ENCODE results near the gene FNIP2.
"Not testable (repeated sequence)": the region's sequence is repeated elsewhere in the genome, so short reads cannot be mapped to it uniquely, and the experiment has no call there.

Gene FNIP2

GRCh38 chr4:158816955-158817354 is 48.1 kb downstream of the FNIP2 start:
- DNase-seq, result no peak

- DNase-seq, result no peak
These were observed 48.9 kb downstream of the FNIP2 start for GRCh38 chr4:158817562-158818296.

- DNase-seq, result no peak
These were observed 49.8 kb downstream of the FNIP2 start for GRCh38 chr4:158818560-158819140.

DNA sequence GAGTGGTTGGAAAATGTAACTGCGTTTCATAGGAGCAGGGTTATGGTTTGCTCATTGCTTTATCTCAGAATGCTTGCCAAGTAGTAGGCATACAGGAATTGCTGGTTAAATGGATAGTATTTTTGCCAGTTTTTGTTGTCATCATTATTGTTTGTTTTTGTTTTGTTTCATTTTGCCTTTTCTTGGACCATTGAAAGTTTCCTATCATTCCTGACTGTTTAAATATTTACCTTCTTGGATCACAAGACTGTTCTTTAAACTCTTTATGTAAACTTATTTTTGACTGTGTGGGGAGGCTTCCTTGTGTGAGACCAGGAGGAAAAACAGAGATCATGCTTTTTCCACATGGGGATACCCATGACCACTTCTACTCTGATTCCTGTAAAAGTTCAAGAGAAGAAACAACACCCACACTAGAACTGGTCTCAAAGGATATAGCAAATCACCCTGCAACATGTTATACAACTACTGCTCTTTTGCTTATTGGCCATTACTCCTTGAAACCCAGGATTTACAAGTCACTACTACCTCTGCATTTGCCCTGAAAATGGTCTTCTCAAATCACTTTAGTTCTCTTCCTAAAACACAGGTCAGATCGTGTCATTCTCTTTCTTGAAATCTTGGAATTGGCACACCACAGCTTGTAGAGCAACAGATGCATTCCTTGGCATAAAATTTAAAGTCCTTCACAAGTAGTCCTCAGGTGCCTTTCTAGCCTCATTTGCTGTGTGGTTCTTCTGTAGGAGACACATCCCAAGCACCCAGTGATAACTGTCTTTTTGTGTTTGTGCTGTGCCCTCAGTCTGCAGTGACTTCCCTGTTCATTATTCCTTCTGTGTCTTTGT is 51.3 kb downstream of the FNIP2 start:
- DNase-seq, result no peak

DNA sequence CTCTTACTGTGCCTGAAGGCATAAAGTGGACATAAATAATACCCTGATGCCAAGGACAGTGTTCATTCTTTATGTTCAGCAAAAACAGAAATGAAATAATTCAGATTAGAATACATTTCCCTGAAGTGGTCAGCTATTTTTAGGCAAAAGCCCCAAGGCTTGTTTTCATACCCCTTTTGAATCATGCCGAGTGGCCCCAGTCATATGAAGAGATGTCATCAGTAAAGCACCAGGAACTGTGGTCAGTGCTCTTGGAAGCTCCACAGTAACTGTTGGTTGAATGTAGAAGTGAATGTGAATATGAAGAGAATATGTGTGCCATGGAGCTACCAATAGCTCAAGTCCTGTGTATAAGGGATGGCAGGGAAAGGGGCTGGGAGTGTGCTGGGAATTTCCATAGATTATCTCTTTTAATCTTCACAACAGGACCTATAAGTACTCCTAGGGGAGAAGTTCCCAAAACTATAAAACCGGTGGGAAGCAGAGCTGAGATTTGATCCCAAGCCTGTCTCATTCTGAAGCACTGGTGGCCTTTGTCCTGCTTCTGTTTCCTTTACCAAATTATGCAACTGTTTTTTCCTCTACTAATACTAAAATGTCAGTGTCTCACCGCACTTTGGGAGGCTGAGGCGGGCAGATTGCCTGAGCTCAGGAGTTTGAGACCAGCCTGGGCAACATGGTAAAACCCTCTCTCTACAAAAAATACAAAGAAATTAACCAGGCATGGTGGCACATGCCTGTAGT is 52.6 kb downstream of the FNIP2 start:
- DNase-seq, result no peak

DNA sequence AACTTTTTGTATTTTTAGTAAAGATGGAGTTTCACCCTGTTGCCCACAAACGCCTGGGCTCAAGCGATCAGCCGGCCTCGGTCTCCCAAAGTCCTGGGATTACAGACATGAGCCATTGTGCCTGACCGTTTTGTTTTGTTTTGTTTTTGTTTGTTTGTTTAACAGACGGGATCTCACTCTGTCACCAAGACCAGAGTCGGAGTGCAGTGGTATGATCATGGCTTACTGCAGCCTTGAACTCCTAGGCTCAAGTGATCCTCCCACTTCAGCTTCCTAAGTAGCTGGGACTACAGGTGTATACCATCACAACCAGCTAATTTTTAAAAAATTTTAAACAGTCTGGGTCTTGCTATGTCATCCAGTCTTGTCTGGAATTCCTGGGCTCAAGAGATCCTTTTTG is 53.5 kb downstream of the FNIP2 start:
- DNase-seq, result no peak

DNA sequence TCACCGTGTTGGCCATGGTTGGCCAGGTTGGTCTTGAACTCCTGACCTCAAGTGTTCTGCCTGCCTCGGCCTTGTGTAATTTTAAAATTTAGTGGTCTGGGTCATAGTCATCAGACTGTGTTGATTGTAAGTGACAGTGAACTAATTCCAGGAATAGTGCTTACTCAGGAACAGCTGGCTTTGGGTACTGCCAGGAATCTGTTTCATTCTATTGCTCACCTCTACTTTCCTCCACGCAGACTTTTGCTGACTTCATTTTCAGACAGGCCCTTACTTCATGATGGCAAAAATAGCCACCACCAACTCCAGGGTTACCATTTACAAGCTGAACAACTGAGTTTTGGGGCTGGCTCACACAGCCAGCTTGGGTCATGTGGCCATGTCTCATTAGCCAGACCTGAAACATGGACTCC is 54.6 kb downstream of the FNIP2 start:
- DNase-seq, result no peak

DNA sequence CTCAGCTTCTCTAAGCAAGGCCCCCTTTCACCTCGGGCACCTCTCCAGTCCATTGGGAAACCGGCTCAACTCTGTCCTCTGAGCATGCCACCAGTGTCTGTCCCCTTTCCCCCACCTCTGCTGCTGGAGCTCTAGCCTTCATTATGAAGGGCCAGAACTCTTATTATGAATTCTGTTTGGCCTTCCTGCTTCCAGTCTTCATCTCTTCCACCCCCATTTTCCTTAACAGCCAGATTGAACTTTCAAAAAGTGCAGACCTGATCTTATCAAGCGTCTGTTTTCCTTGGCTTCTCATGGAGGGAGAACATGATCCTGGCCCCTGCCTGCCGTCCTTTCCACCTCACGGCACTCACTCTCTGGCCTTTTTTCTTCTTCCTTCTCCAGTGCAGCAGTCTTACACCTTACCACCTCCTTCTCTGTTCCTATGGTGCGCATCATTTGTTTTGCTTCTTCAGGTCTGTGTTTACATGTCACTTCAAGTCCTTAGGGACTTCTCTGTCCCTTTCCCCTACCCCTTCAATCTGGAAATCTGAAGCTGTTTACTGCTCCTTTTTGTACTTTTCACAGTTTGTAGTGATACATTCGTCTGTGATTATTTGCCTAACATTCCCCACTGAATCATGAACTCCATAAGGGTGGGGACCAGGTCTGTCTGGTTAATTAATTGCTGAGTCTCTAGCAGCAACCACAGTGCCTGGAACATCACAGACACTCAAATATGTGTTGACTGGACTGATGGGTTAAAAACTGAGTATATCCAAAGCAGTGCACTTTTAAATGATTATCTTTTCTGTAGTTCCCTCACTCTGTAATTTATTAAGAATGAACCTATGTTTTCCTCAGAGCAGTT is 55.8 kb downstream of the FNIP2 start:
- no peak for DNase-seq

DNA sequence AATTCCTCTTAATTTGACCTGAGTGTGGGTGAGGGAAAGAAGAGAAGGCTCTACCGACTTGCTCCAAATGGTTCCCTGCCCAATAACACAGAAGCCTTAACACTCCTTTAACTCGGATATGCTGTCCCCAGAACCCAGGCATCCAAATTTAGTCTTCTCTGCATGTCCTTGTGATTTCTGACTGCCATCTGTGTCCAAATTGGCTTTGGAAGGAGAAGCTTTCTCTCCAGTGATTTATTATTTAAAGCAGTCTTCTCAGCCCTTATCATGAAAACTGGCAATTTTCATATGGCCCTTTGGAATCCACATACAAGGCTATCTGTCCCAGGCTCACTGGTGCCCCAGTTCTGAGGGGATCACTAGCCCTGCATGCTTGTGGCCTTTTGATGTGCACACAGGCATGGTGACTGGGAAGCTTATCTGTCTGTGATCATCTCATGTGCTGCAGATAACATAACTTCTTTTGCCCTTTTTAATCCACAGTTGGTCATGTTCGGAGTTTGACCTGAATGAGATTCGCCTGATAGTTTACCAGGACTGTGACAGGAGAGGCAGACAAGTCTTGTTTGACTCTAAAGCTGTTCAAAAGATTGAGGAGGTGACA is 56.7 kb downstream of the FNIP2 start:
- DNase-seq, result no peak

DNA sequence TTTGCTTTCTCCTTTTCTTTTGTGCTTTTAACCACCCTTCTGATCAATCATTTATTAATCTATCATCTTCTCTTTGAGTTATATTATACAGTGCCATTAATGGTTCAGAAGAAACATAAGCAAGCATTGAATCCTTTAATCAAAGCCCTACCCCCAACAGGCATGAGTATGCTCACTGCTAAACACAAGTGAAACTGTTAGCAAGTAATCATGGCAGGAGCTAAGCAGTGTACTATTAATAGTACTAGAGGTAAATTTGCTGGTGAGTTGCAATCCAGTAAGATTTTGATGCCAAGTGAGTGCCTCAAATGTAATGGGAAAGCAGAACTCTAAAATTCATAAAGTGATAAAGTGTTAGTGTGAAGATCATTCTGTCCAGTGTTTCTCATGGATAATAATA is 57.2 kb downstream of the FNIP2 start:
- DNase-seq, result no peak

DNA sequence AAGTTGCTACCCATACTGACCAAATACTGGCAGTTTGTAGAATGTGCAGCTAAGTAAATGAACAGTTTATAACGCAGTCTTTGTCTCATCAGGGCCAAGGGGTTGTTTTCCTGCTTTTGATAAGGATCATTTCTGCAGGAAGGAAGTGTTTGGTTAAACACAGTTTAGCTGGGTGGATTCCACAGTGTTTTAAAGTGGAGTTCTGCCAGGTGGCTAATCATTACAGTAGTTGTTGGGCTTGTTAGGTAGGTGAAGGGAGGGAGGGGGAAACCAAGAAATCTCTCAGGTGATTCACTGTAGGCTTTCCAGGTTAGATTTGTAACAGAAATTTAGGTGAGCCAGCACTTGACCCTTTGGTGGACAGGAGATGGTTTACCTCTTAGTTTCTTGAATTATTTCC is 58.1 kb downstream of the FNIP2 start:
- no peak for DNase-seq

DNA sequence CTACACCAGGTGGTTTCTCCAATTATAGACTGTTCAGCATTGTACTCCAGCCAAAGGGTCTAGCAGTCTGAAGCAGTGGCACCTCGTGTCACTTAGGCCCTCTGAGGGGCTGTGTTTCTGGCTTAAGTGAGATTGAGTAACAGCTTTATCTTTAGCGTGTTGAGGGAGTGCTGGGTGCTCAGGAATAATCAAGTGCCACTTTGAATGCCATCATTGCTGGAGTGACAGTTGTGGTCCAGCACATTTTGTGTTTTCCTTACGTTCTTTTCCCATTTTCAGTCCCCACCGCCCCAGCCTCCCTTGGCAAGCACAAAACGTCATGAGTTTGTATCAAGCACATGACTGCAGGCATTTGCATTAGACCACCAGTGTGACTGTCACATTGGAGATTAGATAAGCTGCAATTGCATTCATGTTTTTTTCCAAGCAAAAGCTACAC is 58.7 kb downstream of the FNIP2 start:
- no peak for DNase-seq

- not testable (repeated sequence) for DNase-seq
These were observed 59.3 kb downstream of the FNIP2 start for GRCh38 chr4:158828151-158828550.

DNA sequence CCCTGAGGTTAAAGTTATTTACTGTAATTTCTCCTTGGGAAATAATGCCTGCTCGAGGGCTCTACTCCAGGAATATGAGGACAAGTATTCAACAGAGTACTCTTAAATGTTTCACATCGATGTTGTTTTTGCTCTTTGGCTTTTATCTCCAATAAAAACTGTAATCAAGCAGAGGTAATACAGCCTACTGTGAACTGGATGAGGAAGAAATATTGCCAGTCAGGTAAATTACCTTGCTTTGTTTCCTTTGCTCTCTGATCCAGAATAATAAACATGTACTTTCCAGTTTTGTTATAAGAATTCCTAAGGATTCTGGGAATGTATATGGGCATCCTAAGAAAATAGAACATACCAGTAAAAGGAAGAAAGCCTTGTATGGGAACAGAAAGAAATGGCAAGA is 60.4 kb downstream of the FNIP2 start:
- no peak for DNase-seq

- DNase-seq, result no peak
These were observed 64.8 kb downstream of the FNIP2 start for GRCh38 chr4:158833602-158834001.

DNA sequence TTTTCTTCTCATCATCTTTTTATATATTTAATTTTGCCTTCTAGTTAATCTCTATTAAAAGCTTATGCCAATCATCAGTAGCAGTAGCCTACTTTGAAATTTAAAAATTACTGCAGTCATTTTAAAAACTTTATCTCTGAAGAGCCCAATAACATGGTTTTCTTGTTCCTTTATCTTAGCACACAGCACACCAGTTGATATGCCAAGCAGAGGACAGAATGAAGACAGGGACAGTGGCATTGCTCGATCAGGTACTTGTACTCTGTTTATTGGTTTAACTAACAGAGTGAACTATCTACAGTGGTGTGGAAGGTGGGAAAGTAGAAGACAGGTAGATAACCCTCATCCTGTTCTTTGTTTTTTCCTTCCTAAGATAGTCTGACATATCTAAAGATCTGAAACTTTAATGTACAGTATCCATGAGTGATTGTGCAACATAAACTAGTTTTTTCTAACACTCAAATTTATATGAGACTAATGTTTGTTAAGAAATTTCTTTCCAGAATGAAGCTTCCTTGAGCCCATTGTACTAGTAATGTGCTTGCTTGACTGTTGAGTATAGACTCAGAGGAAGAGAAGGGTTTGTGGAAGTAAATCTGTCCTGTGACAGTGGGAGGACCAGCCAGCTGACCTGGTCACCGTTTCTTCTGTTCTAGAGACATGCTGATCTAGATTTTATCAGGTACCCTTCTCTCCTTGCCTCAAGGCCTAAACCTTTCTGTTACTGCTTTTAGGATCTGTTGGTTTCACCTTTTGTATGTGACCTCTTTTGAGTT is 66.6 kb downstream of the FNIP2 start:
- no peak for DNase-seq

DNA sequence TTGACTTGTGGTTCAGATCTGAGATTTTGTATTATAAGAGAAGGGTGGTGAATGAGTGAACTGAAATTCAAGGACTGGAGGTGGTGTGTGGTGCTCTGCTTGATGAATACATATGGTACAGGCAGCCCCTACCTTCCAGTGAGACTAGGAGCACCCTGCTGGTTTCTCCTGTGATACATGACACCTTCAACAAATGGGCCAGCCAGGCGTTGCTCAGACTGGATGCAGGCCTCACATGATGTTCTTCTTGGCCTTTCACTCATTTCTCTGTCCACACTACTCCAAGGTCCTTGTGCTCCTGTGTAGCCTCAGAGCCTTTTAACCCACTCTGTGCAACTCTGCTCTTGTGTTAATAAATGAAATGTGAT is 67.2 kb downstream of the FNIP2 start:
- DNase-seq, result peak; percentile 18

GRCh38 chr4:158836828-158837449 is 68.1 kb downstream of the FNIP2 start:
- no peak for DNase-seq

GRCh38 chr4:158837527-158838141 is 68.8 kb downstream of the FNIP2 start:
- DNase-seq, result no peak

GRCh38 chr4:158840131-158840530 is 71.3 kb downstream of the FNIP2 start:
- no peak for DNase-seq
